HT1080 (cell line): Measurements from ENCODE around the gene MCTP1. TPM values are rescaled to one million over a fixed set of nuclear protein-coding genes. Genes with fewer than 3 reads are reported as not detected.

Source experiments
- DNase-seq: peaks from one replicate; pipeline ENCODE4 v3.0.0-alpha.2; 2015; ENCODE audit warnings: low read depth
- total RNA-seq: library from RNA; depleted of rRNA; stranded (reverse); fragments of >200 nt; shearing (Covaris generic); gene quantifications from 2 replicates; pipeline ENCODE4 v1.2.3, GENCODE V29; 2014

Gene MCTP1
- total RNA-seq, 1 experiment from 2014 or later: 13.9 TPM

DNA sequence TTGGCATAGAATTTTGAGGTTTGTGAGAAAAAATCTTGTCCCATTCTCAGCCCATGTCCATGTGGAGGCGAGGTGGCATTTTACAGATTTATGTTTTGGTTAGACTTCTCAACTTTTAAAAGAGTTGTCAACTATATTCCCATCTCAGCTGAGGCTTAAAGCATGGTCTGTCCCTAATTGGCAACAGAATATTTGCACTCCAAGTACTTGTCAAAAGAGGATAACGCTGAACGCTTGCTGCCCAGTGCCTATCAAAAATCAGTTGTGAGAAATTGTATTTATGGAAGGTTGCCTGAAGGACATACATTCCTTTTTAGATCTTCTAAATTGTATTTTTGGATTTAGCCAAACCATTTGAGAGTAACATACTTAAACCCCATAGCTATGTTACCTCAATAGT lies 464.4 kb downstream of the MCTP1 start:
- no peak for DNase-seq

DNA sequence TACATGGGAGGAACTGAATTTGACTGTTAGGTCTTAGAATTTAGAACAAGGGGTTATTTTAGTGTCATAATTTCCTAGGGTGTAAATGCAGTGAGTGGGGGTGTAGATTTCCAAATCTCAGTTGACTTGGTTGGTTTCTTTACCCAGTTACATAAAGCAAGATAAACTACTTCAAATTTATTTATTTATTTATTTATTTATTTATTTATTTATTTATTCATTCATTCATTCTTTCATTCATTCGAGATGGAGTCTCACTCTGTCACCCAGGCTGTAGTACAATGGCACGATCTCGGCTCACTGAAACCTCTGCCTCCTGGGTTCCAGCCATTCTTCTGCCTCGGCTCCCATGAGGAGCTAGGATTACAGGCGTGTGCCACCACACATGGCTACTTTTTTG lies 466.0 kb downstream of the MCTP1 start:
- no peak for DNase-seq

DNA sequence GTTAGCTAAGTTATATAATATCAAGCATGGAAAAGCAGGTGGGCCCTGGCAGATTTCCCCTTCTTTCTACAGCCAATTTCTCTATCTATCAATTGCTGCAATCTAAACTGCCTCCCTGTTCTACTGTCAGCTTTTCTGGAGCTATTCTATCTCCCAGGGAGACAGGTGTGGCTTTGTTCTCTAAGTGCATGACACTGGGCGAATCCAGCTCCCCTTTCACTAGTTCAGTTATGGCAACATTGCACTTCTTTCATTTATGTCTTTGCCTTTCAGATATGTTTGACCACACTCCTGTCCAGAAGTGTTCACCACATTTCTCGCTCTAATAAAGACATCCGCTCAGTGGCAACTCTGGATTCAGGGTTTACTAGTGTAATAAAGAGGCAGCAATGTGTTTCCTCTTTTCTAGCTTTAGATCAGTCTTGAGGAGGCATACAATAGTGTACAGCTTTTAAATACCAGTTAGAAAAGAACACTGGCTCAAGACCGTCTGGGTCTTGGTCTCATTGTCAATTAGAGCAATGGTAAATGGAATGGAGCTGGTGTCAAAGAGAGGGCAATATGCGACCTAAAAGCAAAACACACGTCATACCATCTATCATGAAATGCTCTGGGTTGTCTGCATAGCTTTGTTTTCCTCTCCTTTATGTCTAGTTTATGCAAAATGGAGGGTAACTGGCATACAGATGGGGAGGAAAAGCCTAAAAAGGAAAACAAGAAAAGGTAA lies 469.4 kb downstream of the MCTP1 start:
- no peak for DNase-seq

DNA sequence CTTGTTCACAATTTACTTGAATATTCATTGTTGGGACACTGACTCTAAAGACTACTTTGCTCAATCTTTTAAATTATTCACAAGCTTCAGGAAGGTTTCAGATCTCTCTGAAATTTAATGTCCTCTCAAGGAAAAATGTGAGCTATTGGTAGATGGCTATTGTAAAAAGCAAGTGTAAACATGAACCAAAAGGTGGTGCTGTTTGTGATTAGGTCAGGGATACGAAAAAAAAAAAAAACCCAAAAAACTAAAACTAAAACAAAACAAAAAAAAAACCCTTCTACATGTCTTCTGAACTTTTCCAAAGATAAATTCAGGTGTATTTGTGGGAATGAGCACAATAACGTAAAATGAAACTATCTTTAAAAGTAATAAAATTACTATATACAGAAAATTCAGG lies 472.7 kb downstream of the MCTP1 start:
- DNase-seq: no peak

DNA sequence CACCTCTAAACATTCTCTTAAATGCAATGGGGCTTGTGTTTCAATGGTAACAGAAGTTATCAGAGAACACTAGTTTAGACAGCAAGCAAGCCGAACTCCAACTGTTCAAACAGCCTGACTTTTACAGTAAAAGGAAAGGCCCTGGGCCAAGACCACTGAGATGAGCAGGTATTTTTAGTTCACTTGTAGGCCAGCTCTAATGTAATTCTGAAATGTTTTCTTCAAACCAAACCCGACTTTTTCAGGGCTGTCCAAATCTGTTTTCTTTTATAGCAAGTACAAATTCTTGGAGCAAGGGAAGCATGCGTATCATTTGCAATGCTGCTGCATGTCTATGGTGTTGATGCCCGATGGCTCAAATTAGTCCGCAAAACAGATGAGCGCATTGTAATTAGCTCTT lies 473.6 kb downstream of the MCTP1 start:
- DNase-seq: no peak

DNA sequence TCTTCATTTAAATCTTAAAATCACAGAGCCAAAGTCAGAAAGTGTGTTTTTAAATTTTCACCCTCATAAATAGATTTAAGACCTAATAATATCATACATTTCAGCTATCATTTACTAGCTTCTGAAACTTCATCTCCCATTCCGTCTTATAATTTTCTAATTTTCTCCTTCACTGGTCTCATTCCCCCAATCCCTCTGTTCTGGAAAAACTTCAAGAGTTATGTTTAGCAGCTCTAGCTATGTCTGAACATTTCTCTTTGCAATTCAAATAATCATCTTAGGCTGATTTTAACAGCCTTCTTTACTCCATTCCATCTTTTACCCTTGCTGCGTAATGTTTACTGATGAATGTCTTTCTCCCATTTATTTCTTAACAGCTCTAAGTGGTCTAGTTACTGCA lies 474.0 kb downstream of the MCTP1 start:
- no peak for DNase-seq

DNA sequence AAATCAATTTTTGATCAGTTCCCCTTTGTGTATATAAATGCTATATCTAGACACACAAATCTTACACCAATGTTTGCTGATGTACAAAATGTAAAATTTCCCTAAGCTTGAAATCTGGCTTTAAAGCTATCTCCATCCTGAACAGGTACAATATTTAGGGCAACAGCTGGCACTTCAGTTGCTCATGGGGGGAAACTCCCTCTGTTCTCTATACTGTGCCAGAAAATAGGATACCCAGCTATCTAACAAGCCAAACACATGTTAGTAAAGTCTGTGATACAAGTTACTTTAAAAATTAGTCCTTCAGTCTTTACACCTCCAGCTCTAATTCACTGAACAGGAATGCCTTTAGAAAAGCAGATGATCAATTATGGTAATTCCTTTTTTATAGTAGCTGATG lies 474.6 kb downstream of the MCTP1 start:
- DNase-seq: no peak

DNA sequence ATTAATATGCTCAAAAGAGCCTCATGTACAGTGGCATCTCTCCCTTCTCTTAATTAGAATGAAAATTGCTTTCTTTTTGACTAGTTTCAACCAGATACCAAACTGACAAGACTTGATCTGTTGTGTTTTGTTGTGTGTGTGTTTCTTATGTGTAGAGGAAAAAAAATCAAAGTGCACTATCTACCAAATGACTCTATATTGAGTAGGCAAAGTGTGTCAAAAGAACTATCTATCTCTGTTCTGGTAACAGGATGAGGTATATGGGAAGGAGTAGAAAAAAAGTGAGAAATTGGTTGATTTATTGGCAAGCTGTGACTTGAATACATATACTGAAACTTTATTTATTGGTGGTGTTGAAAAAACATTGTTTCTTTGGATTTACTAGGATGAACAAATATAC lies 476.4 kb downstream of the MCTP1 start:
- no peak for DNase-seq

DNA sequence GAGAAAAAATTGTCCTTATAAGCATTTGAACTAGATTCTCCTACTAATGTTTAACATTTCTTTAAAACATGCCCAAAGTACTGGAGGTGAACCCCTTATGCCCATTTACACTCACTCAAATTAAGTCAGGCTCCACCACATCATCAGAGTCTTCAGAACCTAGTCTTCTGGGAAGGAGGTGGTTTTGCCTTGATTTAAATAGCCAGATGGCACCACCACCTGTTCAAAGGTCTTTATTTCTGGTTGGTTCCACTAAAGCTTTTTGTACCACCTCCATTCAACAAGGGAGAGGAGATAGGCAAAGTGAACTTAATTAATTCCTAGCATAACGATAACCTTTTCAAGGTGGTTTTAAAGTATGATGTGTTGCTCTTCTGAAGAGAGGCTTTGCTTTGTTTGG lies 476.9 kb downstream of the MCTP1 start:
- no peak for DNase-seq

DNA sequence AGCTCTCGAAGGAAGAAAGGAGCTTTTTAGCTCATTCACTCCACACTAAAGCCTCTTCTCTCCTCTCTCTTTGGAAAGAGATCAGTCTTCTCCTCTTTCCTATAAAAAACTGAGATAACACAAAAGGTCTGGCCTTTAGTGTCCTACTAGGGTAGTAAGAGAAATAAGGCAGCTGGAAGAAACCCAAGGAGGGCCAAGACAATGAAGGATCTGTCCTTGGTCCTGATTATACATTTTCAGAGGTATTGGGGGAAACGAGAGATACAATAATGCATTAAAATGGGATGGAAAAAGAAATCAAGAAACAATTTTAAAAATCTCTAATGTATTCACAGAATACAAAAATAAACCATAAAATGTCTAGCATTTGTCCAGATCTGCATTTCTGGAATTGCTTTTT lies 482.4 kb downstream of the MCTP1 start:
- DNase-seq: no peak

DNA sequence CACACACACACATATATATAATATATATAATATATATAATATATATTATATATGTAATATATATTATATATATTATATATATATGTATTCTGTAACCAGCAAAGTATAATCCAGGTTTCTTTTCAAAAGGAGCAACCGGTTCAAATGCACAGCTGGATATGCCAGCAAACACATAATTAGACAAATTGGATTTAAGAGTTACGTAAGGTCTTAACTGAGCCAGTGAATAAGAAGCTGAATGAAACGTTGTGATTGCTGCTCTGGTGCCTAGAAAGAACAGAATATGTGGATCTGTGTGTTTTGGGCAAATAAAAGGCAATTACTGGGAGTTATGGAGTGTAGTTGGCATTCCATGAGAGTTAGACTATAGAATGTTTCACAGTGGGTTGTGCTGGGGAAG lies 488.3 kb downstream of the MCTP1 start:
- DNase-seq: no peak

DNA sequence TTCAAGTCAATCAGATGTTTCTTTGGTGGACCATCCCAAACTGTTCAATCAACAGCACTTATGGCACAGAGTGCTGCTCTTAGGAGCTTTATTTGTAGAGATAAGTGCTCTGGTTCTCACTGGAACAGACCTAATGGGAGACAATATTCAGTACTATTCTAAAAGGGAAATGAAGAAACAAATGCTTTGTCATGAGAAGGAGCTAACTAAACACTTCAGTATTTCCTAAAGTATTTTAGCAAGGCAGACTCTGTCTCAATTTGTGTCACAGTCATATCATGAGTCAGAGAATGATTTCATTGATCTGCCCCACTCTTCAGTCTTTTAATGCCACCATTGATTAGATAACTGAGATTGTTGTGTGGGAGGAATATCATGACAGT lies 491.1 kb downstream of the MCTP1 start:
- peak; percentile 50 for DNase-seq

DNA sequence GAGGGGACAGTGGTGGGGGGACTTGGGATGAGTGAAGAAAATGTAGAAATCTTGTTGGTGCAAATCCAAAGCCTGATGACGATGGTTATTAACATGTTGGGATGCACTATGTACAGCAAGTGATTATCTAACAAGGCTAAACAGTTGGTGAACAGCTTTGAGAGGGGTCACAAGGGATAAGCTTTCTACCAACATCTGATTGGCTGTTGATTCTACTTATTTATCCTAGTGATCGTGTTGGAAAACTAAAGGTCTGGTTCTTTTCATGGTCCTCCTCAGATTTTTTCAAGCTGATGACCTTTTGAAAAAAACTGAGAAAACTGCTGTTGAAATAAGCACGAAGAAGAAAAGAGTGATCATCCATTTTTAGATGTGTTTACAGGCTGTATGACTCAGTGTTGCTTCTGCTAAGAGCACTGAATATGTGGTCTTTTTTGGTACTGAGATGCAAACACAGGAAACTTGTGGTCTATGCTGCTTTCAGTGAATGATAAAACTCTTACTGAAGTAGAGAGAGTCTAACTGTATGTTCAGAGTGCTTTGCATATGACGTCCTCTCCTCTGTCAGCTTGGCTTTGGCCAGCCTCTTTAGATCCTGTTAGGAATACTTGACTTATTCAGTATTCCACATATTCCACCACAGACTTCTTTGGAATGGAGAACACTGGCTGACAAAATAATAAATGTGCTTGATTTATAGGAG lies 491.6 kb downstream of the MCTP1 start:
- peak; percentile 92 for DNase-seq

DNA sequence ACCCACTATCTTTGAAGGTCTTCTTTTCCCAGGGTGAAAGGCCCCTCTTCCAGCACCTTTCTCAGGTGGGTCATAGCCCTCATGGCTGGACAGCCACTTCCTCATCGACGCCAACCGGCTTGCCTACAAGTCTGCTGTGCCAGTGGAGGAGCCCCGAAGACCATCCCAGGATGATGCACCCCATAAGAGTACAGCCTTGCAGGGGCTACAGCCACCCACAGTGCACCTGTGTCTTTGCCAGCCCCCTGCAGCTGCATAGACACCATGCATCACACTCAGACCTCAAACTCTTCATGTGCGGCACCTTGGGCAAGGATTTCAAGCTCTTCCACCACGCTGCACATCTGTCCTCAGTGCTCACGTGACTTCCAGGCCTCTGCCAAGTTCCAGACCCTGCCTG lies 493.1 kb downstream of the MCTP1 start:
- no peak for DNase-seq

DNA sequence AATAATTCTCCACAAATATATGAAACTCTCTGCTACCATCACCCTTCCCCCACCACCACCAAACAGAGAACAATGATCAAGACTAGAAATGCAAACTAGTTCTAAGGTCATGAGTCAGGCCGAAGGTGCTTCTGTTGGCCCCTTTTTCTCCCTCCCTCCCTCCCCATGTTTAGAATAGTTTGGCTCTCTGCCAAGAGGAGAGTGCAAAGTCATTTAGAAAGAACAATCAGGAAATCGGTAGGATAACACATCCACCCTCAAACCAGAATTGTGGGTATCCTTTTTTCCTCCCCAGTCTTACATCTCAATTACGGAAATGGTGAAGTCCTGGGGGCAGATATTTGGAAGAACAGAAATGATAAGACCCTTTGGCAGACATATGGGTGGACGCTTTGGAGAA lies 496.4 kb downstream of the MCTP1 start:
- no peak for DNase-seq

DNA sequence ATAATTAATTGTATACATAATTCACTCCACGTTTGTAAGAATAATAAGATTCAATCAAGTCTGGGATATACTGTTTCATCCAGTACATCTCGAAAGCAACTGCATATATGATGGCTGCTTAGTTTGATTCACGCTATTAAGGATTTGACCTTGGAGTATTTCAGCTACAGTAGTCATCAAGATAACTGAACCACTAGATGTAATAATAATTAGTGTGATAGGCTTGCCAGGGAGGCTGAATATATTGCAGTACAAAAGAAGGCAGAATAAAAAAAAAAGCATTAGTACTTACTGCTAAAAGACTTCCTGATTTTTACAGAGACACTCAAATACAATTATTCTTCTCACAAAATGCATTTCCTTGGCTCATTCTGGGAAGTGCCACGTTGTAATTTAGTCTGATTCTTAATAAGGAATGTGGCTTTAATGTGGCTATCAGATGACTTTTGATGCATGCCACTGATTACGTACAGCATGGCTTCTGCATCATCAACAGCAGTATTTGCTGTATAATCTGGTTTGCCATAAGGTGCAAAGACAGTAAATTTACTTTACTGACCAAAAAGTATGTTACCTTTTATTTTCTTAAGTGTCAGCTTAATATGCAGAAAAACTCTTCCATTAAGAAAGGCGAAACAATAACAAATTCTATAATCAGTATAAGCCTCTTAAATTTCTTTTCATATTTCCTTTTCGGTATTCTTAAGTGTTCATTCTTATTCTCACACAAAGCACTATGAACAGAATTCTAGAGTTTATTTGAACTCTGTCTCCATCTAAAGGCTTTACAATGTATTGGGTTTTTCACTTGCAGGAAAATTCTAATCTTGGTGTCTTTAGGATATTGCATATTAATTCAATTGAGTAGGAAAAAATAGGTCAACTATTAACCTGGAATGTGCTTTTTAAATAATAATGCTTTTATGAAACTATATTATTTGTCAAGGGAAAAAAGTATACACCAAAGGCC lies 500.1 kb downstream of the MCTP1 start:
- no peak for DNase-seq

DNA sequence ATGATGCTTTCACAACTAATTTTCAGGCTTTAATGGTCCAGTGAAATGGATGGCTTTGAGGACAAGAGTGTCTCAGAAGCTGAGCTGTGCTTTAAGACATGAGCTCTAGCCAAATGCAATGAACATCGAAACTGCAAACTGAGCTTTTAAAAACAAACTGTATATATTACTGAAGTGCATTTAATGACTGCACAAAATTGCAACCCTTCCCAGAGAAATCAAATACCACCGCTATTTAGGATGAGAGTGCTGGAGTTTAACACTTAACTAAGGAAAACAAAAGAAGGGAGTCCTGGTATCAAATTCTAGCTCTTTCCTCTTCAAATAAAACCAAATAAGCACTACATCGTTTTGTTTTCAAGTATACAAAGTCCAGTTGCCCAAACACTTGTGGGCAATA lies 502.5 kb downstream of the MCTP1 start:
- no peak for DNase-seq

DNA sequence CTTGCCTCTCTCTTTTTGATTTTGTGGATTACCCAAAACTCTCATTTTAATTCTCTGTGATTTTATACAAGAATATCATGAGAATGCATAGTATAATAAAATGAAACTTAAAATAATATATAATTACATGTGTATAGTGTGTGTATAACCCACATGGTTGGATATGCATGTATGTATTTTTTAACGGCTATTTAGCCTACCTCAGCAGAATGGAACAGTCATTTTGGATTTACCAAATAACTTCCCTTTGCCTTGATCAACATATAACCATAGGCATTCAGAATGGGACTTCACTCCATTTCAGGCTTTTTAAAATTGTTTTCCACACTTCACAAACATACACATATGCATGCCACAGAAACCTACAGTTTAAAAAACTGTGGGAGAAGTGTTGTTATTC lies 505.2 kb downstream of the MCTP1 start:
- no peak for DNase-seq

DNA sequence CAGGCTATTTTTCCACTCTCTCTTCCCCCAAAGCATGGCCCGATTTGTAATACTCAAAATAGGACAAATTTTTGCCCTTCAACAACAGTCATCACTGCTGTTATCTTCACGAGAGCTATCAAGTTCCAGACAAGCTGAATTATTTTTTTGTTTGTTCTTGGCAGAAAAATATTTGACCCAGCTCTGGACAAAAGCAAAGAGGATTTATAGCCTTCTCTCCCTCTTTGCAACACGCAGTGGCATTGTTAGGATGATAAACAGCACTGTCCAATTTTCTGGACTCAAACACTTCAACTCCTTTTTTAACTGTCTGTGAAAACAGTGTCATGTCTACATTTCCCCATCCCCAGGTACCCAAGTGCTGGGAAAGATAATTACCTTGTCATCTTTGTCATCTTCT lies 506.2 kb downstream of the MCTP1 start:
- DNase-seq: no peak

DNA sequence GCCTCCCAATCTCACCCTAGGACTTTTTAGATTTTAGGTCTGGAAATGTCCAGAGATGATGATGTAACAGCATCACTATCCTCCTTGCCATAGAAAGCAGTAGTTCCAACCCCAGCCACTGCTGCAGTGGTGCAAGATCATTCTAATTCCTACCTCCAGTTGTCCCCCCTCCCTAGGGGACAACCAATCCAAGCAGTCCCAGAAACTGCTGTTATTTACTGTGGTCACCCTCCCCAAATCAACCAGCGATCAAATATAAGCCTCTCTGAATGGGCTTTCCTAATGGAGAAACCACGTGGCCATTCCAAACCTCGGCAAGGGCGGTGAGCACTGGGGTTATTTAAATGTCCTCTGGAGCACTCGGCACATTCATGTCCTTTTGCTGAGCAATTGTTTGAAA lies 506.6 kb downstream of the MCTP1 start:
- no peak for DNase-seq

DNA sequence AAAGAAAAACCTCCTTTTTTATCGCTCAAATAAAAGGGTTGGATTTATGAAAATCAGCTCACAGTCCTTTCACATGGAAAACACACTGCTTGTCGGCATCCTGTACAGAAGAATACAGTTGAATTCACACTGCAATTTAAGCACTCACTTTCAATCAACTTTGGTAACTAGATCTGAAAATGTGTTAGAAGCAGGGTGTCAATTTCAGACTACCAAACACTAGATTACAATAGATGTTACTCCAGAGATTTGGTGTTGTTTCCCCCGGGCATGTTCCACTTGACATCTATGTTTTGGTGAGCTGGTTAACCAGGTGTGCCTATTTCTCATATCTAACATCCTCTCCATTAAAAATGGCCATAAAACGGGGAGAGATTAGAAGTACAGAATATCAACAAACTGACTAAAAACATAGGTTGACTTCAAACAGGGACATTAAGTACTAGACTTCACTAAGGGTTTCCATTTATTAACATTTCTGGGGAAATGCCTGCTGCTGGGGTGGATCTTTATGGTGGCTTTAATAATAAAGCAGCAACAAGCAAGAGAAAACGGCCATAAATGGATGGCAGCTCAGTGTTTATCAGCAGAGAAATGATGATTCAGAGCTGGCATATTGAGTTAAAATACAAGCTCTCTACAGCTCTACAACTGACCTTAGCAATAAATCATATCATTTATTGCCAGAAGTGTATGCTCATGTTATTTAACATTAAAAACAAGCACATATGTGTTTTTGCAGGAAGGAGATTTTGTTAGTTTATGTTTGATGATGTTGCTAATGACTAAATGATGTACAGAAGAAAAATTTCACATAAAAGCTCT lies 507.6 kb downstream of the MCTP1 start:
- DNase-seq: no peak
